ENCODE results near the gene NUDT9.

DNA sequence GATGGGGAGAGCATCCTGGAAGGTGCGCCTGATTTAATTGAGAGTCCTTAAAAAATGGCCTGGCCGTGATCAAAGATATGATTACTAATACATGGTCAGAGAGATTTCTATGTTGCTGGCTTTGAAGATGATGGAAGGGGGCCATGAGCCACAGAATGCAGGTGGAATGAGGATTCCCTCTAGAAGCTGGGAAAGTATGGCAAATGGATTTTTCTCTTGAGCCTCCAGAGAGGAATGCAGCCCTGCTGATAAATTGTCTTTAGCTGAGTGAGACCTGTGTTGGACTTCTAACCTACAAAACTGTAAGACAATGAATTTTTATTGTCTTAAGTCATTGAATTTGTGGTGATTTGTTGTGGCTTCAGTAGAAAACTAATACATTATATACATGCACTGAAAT is 7.7 kb downstream of the NUDT9 start:
- TF ChIP-seq, protein P1, sequence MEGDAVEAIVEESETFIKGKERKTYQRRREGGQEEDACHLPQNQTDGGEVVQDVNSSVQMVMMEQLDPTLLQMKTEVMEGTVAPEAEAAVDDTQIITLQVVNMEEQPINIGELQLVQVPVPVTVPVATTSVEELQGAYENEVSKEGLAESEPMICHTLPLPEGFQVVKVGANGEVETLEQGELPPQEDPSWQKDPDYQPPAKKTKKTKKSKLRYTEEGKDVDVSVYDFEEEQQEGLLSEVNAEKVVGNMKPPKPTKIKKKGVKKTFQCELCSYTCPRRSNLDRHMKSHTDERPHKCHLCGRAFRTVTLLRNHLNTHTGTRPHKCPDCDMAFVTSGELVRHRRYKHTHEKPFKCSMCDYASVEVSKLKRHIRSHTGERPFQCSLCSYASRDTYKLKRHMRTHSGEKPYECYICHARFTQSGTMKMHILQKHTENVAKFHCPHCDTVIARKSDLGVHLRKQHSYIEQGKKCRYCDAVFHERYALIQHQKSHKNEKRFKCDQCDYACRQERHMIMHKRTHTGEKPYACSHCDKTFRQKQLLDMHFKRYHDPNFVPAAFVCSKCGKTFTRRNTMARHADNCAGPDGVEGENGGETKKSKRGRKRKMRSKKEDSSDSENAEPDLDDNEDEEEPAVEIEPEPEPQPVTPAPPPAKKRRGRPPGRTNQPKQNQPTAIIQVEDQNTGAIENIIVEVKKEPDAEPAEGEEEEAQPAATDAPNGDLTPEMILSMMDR (IDR thresholded peaks at IDR 0.05): no peak
- TF ChIP-seq EZH2 (IDR thresholded peaks at IDR 0.05): no peak
